SU-DHL-6 (cell line): Measurements from ENCODE around the gene DENND5B.
"Not testable (repeated sequence)": the region's sequence is repeated elsewhere in the genome, so short reads cannot be mapped to it uniquely, and the experiment has no call there.

Experiments used
- H2AFZ ChIP-seq: fragments of 200-600 bp; sonication (generic); 2 replicates; pipeline ENCODE4 v1.6.1; 2014; ENCODE audit warnings: low read depth, mild to moderate bottlenecking, moderate library complexity, mixed read lengths, antibody characterized with exemption, low read length; ENCODE audit not compliant: severe bottlenecking
- H3F3A ChIP-seq: fragments of 200-600 bp; shearing (Covaris generic); 2 replicates; pipeline ENCODE4 v1.6.0; 2016; ENCODE audit warnings: antibody characterized with exemption, mild to moderate bottlenecking; ENCODE audit not compliant: insufficient read depth
- H3K27ac ChIP-seq: fragments of 200-600 bp; sonication (generic); 2 replicates; pipeline ENCODE4 v1.5.1; 2016; ENCODE audit warnings: low read depth, mild to moderate bottlenecking, low read length, moderate library complexity, mixed read lengths
- H3K27me3 ChIP-seq: fragments of 200-600 bp; sonication (generic), shearing (Covaris generic); 2 replicates; pipeline ENCODE4 v1.6.0; 2014; ENCODE audit warnings: mild to moderate bottlenecking, low read length
- H3K36me3 ChIP-seq: fragments of 200-600 bp; sonication (generic); 2 replicates; pipeline ENCODE4 v1.6.1; 2014; ENCODE audit warnings: mild to moderate bottlenecking, low read length, mixed read lengths
- H3K4me2 ChIP-seq: fragments of 300-600, 200-600 bp; shearing (Covaris generic), sonication (generic); 2 replicates; pipeline ENCODE4 v1.6.0; 2014; ENCODE audit warnings: low read length, low read depth, mild to moderate bottlenecking; ENCODE audit not compliant: poor library complexity, severe bottlenecking
- H3K4me3 ChIP-seq: fragments of 200-600 bp; sonication (generic); 2 replicates; pipeline ENCODE4 v1.5.1; 2014; ENCODE audit warnings: antibody characterized with exemption, low read length, mild to moderate bottlenecking, mixed read lengths; ENCODE audit not compliant: insufficient read depth, poor library complexity, severe bottlenecking
- H3K79me2 ChIP-seq: fragments of 200-600 bp; sonication (generic); 2 replicates; pipeline ENCODE4 v1.6.1; 2014; ENCODE audit warnings: mild to moderate bottlenecking, low read length, moderate library complexity; ENCODE audit not compliant: insufficient read depth
- H3K9ac ChIP-seq: fragments of 200-600 bp; sonication (generic); 2 replicates; pipeline ENCODE4 v1.7.0; 2014; ENCODE audit warnings: mild to moderate bottlenecking, low read length
- H3K9me2 ChIP-seq: fragments of 200-600 bp; sonication (generic); replicated peaks from 2 replicates; pipeline ENCODE4 v1.6.1; 2014; ENCODE audit warnings: low read length; ENCODE audit not compliant: insufficient read depth
- H3K9me3 ChIP-seq: fragments of 200-600 bp; sonication (generic); 2 replicates; pipeline ENCODE4 v1.6.1; 2014; ENCODE audit warnings: low read length, mixed read lengths; ENCODE audit not compliant: insufficient read depth
- H4K20me1 ChIP-seq: fragments of 200-600 bp; sonication (generic); 2 replicates; pipeline ENCODE4 v1.6.1; 2014; ENCODE audit warnings: low read depth, mild to moderate bottlenecking, antibody characterized with exemption, low read length, moderate library complexity, mixed read lengths
- CTCF ChIP-seq: fragments of 200-600 bp; sonication (generic); IDR thresholded peaks from one replicate; pipeline ENCODE4 v1.5.1; 2017; ENCODE audit warnings: antibody characterized with exemption, mild to moderate bottlenecking, low read length, moderate library complexity; ENCODE audit not compliant: insufficient read depth, poor library complexity, severe bottlenecking
- EZH2phosphoT487 ChIP-seq: fragments of 200-600 bp; sonication (generic), shearing (Covaris generic); conservative IDR thresholded peaks from 2 replicates; pipeline ENCODE4 v1.6.1; 2018; ENCODE audit warnings: mild to moderate bottlenecking, antibody characterized with exemption, low read length, moderate library complexity, mixed read lengths

The DENND5B gene

GRCh38 chr12:31386364-31386777 lies 204.6 kb downstream of the DENND5B start:
- TF ChIP-seq EZH2phosphoT487 (no peak), CTCF (no peak)
- Histone ChIP-seq H3K36me3 (no peaks in the 10 kb centered on the region), H3K9ac (no peak overlapping the region), H3K27me3 (no peaks in the 10 kb centered on the region), H3K9me2 (no peaks in the 10 kb centered on the region), H3F3A (no peaks in the 10 kb centered on the region), H3K4me3 (no peak overlapping the region), H3K4me2 (no peak overlapping the region), H2AFZ (no peak overlapping the region), H3K79me2 (no peaks in the 10 kb centered on the region), H3K27ac (no peak overlapping the region), H4K20me1 (no peaks in the 10 kb centered on the region), H3K9me3 (no peaks in the 10 kb centered on the region)

- H3K4me3 ChIP-seq, H3K27ac ChIP-seq, H3K36me3 ChIP-seq, H3K9me3 ChIP-seq, H3F3A ChIP-seq, H3K9ac ChIP-seq, H2AFZ ChIP-seq, H3K79me2 ChIP-seq, H4K20me1 ChIP-seq, H3K4me2 ChIP-seq, H3K9me2 ChIP-seq, H3K27me3 ChIP-seq: not testable (repeated sequence)
Observed at GRCh38 chr12:31377210-31377609, 213.7 kb downstream of the DENND5B start.

- not testable (repeated sequence) for H3K27me3 ChIP-seq, H4K20me1 ChIP-seq, H3F3A ChIP-seq, H3K9me2 ChIP-seq, H3K36me3 ChIP-seq, H3K27ac ChIP-seq, H3K4me2 ChIP-seq, H3K4me3 ChIP-seq, H2AFZ ChIP-seq, H3K9ac ChIP-seq, H3K9me3 ChIP-seq, H3K79me2 ChIP-seq
Observed at GRCh38 chr12:31375422-31375821, 215.5 kb downstream of the DENND5B start.

- no peaks in the 10 kb centered on the region for H3K36me3 ChIP-seq
- no peaks in the 10 kb centered on the region for H3F3A ChIP-seq
- H2AFZ ChIP-seq: no peak overlapping the region
- no peak overlapping the region for H3K4me2 ChIP-seq
- H3K9ac ChIP-seq: no peak overlapping the region
- H3K9me3 ChIP-seq: no peaks in the 10 kb centered on the region
- H3K79me2 ChIP-seq: no peaks in the 10 kb centered on the region
- TF ChIP-seq CTCF (no peak), EZH2phosphoT487 (no peak)
- H3K4me3 ChIP-seq: no peak overlapping the region
- H3K27me3 ChIP-seq: no peaks in the 10 kb centered on the region
- no peaks in the 10 kb centered on the region for H4K20me1 ChIP-seq
- H3K9me2 ChIP-seq: no peaks in the 10 kb centered on the region
- no peak overlapping the region for H3K27ac ChIP-seq
Observed at GRCh38 chr12:31371256-31371620, 219.7 kb downstream of the DENND5B start.
